Adipose tissue (tissue), 3 donors: ENCODE measurements around the gene AARS2. TPM values are rescaled to one million over a fixed set of nuclear protein-coding genes. Genes with fewer than 3 reads are reported as not detected.

ENCODE experiments used
- H3K27ac ChIP-seq: one replicate; pipeline ENCODE4 v1.5.1; 2013; ENCODE audit warnings: low read depth, low read length
- WGBS, 3 donors: extraction: QIAGEN DNeasy Blood & Tissue Kit; methylation state at CpG; one replicate each; pipeline ENCODE4 v1.1.7; 2013; 5-methylcytosine and 5-hydroxymethylcytosine counted together
- polyA plus RNA-seq, 3 donors: library from polyadenylated mRNA; stranded (reverse); fragments of 200-250 nt; gene quantifications; one replicate each; pipeline ENCODE4 v1.2.3, GENCODE V29; 2013
- donor health status: healthy with polysubstance abuse.
- donor health status: Bipolar disorder and iron deficiency.
- donor health status: healthy.

Gene AARS2
- polyA plus RNA-seq, 3 donors: 3.1 to 4.9 (median 4.7) TPM

GRCh38 chr6:44257753-44258324 lies 55.3 kb downstream of the AARS2 start:
- H3K27ac ChIP-seq: no peak overlapping the region
- WGBS, 3 donors: 23 to 35% (median 30%) methylated on average over 15 of the region's 15 CpGs

GRCh38 chr6:44257025-44257752 lies 56.0 kb downstream of the AARS2 start, which contains the start of gene SLC35B2:
TSS of gene SLC35B2 (minus strand) at chr6:44257528. CDS start at chr6:44257410, 118 bp downstream.
- H3K27ac ChIP-seq: peak within 1 kb of the TSS; percentile 34
- 0 to 1% (median 0%) methylated on average over 49 to 80 of the region's 80 CpGs for whole genome bisulfite sequencing, 3 donors

- no peak overlapping the region for H3K27ac ChIP-seq
- 0 to 3% (median 1%) methylated on average over 8 to 12 of the region's 12 CpGs for WGBS, 3 donors
Measured at GRCh38 chr6:44256775-44257024, 56.4 kb downstream of the AARS2 start.

- WGBS, 3 donors: 20 to 30% (median 29%) methylated on average over 15 of the region's 15 CpGs
- H3K27ac ChIP-seq: no peak overlapping the region
Measured at GRCh38 chr6:44255871-44256774, 57.0 kb downstream of the AARS2 start.

GRCh38 chr6:44255105-44255808 lies 57.9 kb downstream of the AARS2 start:
- H3K27ac ChIP-seq: no peak overlapping the region
- WGBS, 3 donors: 55 to 80% (median 69%) methylated on average over 16 of the region's 16 CpGs

GRCh38 chr6:44254191-44255104 lies 58.7 kb downstream of the AARS2 start:
- 71 to 85% (median 84%) methylated on average over 12 of the region's 12 CpGs for WGBS, 3 donors
- H3K27ac ChIP-seq: no peak overlapping the region

GRCh38 chr6:44253307-44254101 lies 59.6 kb downstream of the AARS2 start:
- WGBS, 3 donors: 67 to 70% (median 70%) methylated on average over 10 of the region's 10 CpGs
- no peak overlapping the region for H3K27ac ChIP-seq

- H3K27ac ChIP-seq: no peak overlapping the region
- WGBS, 3 donors: 90 to 93% (median 92%) methylated on average over 14 of the region's 14 CpGs
Measured at GRCh38 chr6:44251576-44252524, 61.3 kb downstream of the AARS2 start.

- 65 to 80% (median 80%) methylated on average over 3 of the region's 3 CpGs for WGBS, 3 donors
- H3K27ac ChIP-seq: no peak overlapping the region
Measured at GRCh38 chr6:44250718-44251123, 62.4 kb downstream of the AARS2 start.

GRCh38 chr6:44250067-44250717 lies 63.0 kb downstream of the AARS2 start:
- 59 to 65% (median 64%) methylated on average over 5 to 6 of the region's 6 CpGs for WGBS, 3 donors
- H3K27ac ChIP-seq: no peak overlapping the region

Other genes with a start within 250 kb of the AARS2 start
- gene MRPL14, start 185.9 kb downstream of the AARS2 start, polyA plus RNA-seq: 10 to 100 TPM; 23.2 to 54.9 (median 30.0) TPM
- 10 to 100 TPM in 2 of 3 donors, 1 to 10 TPM in 1; 8.6 to 18.8 (median 10.9) TPM for gene TMEM63B, start 185.8 kb downstream of the AARS2 start, polyA plus RNA-seq
- gene CAPN11, start 154.5 kb downstream of the AARS2 start, polyA plus RNA-seq: 1 to 10 TPM in 2 of 3 donors, under 1 TPM in 1; 0.24 to 2.5 (median 2.0) TPM
- 10 to 100 TPM in 1 of 3 donors, 1 to 10 TPM in 2; 1.2 to 20.5 (median 2.1) TPM for gene MYMX, start 96.4 kb downstream of the AARS2 start, polyA plus RNA-seq
- gene SLC29A1, start 89.8 kb downstream of the AARS2 start, polyA plus RNA-seq: 100 to 1,000 TPM in 1 of 3 donors, 10 to 100 TPM in 2; 50.7 to 253 (median 57.6) TPM
- 100 to 1,000 TPM; 452 to 676 (median 667) TPM for gene HSP90AB1, start 66.2 kb downstream of the AARS2 start, polyA plus RNA-seq
- gene SLC35B2, start 55.8 kb downstream of the AARS2 start, polyA plus RNA-seq: 10 to 100 TPM; 12.5 to 27.8 (median 26.7) TPM
- 1 to 10 TPM; 3.1 to 9.8 (median 4.9) TPM for gene NFKBIE, start 47.8 kb downstream of the AARS2 start, polyA plus RNA-seq
- gene TMEM151B, start 42.9 kb downstream of the AARS2 start, polyA plus RNA-seq: under 1 TPM in 1 of 3 donors, not detected in 2; 0.06 TPM
- not detected for gene SPATS1, start 29.3 kb upstream of the AARS2 start, polyA plus RNA-seq
- gene CDC5L, start 74.4 kb upstream of the AARS2 start, polyA plus RNA-seq: 1 to 10 TPM; 6.5 to 8.4 (median 7.6) TPM